Tibial nerve (tissue), 4 donors: ENCODE data around the gene TTBK2.

ENCODE experiments used
- CTCF ChIP-seq, 5 experiments: fragments of 200-600 bp in 3 of 5; fragments of 450-650 bp in 2 of 5; sonication (generic) in 3 of 5; IDR thresholded peaks; one replicate each; pipeline ENCODE4 v1.5.1; 2016 to 2019; ENCODE audit warnings: antibody characterized with exemption in 5 of 5, mild to moderate bottlenecking in 3 of 5, moderate library complexity in 2 of 5
- EP300 ChIP-seq, 2 donors: sonication (generic); formaldehyde crosslinking; IDR thresholded peaks; one replicate each; pipeline ENCODE4 v1.6.1; 2017; ENCODE audit warnings: antibody characterized with exemption in 2 of 2, mild to moderate bottlenecking in 1 of 2
- POLR2A ChIP-seq, 2 donors: fragments of 450-650 bp; IDR thresholded peaks; one replicate each; pipeline ENCODE4 v1.6.1; 2017; ENCODE audit warnings: antibody characterized with exemption in 2 of 2, mild to moderate bottlenecking in 2 of 2, moderate library complexity in 2 of 2

DNA sequence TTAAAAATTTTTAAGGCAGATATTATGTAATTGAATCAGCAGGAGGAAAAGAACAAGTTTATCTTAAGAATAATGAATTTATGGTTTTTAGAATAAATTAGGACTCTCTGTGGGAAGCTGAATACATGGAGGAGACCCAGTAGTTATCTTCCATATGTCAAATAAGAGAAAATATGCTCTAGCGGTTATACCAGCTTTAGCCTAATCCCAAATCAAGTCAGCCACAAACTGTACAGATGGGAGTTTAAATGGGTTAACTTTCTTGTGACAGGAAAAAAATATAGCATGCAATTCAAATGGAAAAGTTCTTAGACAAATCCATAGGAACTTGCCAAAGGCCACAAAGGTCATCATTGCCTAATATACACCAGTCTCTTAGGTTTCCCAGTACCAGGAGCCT lies 84.3 kb downstream of the TTBK2 start:
- TF ChIP-seq CTCF (IDR thresholded peaks at IDR 0.05): no peak
- TF ChIP-seq POLR2A (IDR thresholded peaks at IDR 0.05): no peak
- no peak for TF ChIP-seq EP300 (IDR thresholded peaks at IDR 0.05)
